Adrenal gland (tissue), 5 donors: Measurements from ENCODE around the gene FAM114A1.

ENCODE experiments used
- CTCF ChIP-seq, 6 experiments: fragments of 450-650 bp in 4 of 6; fragments of 200-600 bp in 2 of 6; sonication (generic) in 1 of 6; IDR thresholded peaks; 1 replicate in 5 of 6; 2 replicates in 1 of 6; pipeline versions ENCODE4 v1.5.1 to v1.8.0; 2016 to 2021; ENCODE audit warnings: antibody characterized with exemption in 6 of 6, mild to moderate bottlenecking in 2 of 6, moderate library complexity in 1 of 6
- POLR2A ChIP-seq, 2 donors: fragments of 450-650 bp; IDR thresholded peaks; one replicate each; pipeline ENCODE4 v1.6.1; 2017; ENCODE audit warnings: antibody characterized with exemption in 2 of 2, mild to moderate bottlenecking in 2 of 2, moderate library complexity in 1 of 2
- donor health status: DM: no; HTN: no; CAD: no.

- no peak for TF ChIP-seq CTCF (IDR thresholded peaks at IDR 0.05)
- TF ChIP-seq POLR2A (IDR thresholded peaks at IDR 0.05) = no peak
Measured at GRCh38 chr4:38855466-38855865, 12.1 kb upstream of the FAM114A1 start.
